B cell (primary cell): ENCODE data around the gene ITPR1. TPM values are rescaled to one million over a fixed set of nuclear protein-coding genes. Genes with fewer than 3 reads are reported as not detected.

Experiments
- ATAC-seq: fragments of 200-7000 bp; cut with Tn5 transposase; one replicate; pipeline ENCODE4 v1.10.0; 2021; ENCODE audit warnings: low read depth, mild to moderate bottlenecking, moderate number of reproducible peaks, moderate library complexity
- CTCF ChIA-PET: fragments of 350-600 bp; sonication (Branson Sonifier 250); formaldehyde crosslinking; loops from one replicate; lab custom pipeline; 2021; ENCODE audit warnings: antibody characterized with exemption, inconsistent platforms; lab: Charles Lee
- POLR2A ChIA-PET: fragments of 350-600 bp; sonication (Branson Sonifier 250); formaldehyde crosslinking; loops from one replicate; lab custom pipeline; 2021; ENCODE audit warnings: antibody characterized with exemption; lab: Charles Lee
- DNase-seq: peaks from one replicate; pipeline ENCODE4 v3.0.0; 2013
- H2AFZ ChIP-seq: 2 replicates; pipeline ENCODE4 v1.6.1; 2012; ENCODE audit warnings: mild to moderate bottlenecking, low read depth, low read length; ENCODE audit not compliant: insufficient read depth, poor library complexity, severe bottlenecking
- H3K27ac ChIP-seq, 2 donors: 1 replicate in 1 of 2; 2 replicates in 1 of 2; pipeline ENCODE4 v1.5.1; 2012 to 2013; ENCODE audit warnings: low read length in 2 of 2, mild to moderate bottlenecking in 2 of 2, moderate library complexity in 1 of 2
- H3K27me3 ChIP-seq, 4 experiments: fragments of 200-600 bp in 1 of 4; sonication (generic) in 1 of 4; replicated peaks in 1 of 4; 1 replicate in 2 of 4; 2 replicates in 2 of 4; pipeline versions ENCODE4 v1.6.1 to v1.7.0; 2013 to 2016; ENCODE audit warnings: low read length in 3 of 4, mild to moderate bottlenecking in 2 of 4, mixed read lengths in 1 of 4, moderate library complexity in 1 of 4; ENCODE audit not compliant: insufficient read depth in 4 of 4, control insufficient read depth in 3 of 4; ENCODE audit errors: control extremely low read depth in 1 of 4
- H3K36me3 ChIP-seq, 2 experiments: replicated peaks in 1 of 2; 1 replicate in 1 of 2; 2 replicates in 1 of 2; pipeline versions ENCODE4 v1.6.1 to v1.7.1; 2013; ENCODE audit warnings: low read length in 1 of 2; ENCODE audit not compliant: insufficient read depth in 2 of 2, control insufficient read depth in 1 of 2; ENCODE audit errors: control extremely low read depth in 1 of 2, extremely low read depth in 1 of 2
- H3K4me1 ChIP-seq, 2 donors: fragments of 200-600 bp in 1 of 2; sonication (generic) in 1 of 2; 1 replicate in 1 of 2; 2 replicates in 1 of 2; pipeline versions ENCODE4 v1.5.1 to v1.6.1; 2013 to 2017; ENCODE audit warnings: low read length in 2 of 2; ENCODE audit not compliant: control insufficient read depth in 2 of 2, insufficient read depth in 2 of 2
- H3K4me2 ChIP-seq: replicated peaks from 2 replicates; pipeline ENCODE3; 2012; ENCODE audit warnings: mild to moderate bottlenecking, low read depth, low read length; ENCODE audit not compliant: poor library complexity, severe bottlenecking
- H3K4me3 ChIP-seq, 5 experiments: fragments of 200-600 bp in 1 of 5; sonication (generic) in 1 of 5; 1 replicate in 3 of 5; 2 replicates in 2 of 5; pipeline versions ENCODE4 v1.5.1 to v1.7.0; 2011 to 2016; ENCODE audit warnings: low read length in 4 of 5, mild to moderate bottlenecking in 4 of 5, low read depth in 2 of 5, control low read depth in 1 of 5, moderate library complexity in 1 of 5; ENCODE audit not compliant: insufficient read depth in 1 of 5; ENCODE audit errors: control extremely low read depth in 1 of 5, extremely low read depth in 1 of 5
- H3K79me2 ChIP-seq: fragments of 200-600 bp; sonication (generic); one replicate; pipeline ENCODE4 v1.6.0; 2016; ENCODE audit warnings: low read length; ENCODE audit not compliant: control insufficient read depth, insufficient read depth
- H3K9ac ChIP-seq: fragments of 200-600 bp; sonication (generic); 2 replicates; pipeline ENCODE4 v1.6.1; 2017; ENCODE audit warnings: mild to moderate bottlenecking, low read length, moderate library complexity
- H3K9me3 ChIP-seq, 3 donors: one replicate each; pipeline versions ENCODE4 v1.6.1 to v1.7.1; 2013; ENCODE audit warnings: low read length in 2 of 3; ENCODE audit not compliant: control insufficient read depth in 2 of 3, insufficient read depth in 1 of 3; ENCODE audit errors: control extremely low read depth in 1 of 3
- H4K20me1 ChIP-seq: 2 replicates; pipeline ENCODE4 v1.6.0; 2012; ENCODE audit warnings: mild to moderate bottlenecking, low read length; ENCODE audit not compliant: insufficient read depth, control insufficient read depth, poor library complexity, severe bottlenecking
- H3K27ac Mint-ChIP-seq: one replicate; pipeline ENCODE4 v1.8.0; 2021; ENCODE audit warnings: mixed read lengths
- H3K27me3 Mint-ChIP-seq: one replicate; pipeline ENCODE4 v1.8.0; 2021; ENCODE audit warnings: mixed read lengths
- H3K4me1 Mint-ChIP-seq: one replicate; pipeline ENCODE4 v1.8.0; 2021; ENCODE audit warnings: mixed read lengths
- H3K4me3 Mint-ChIP-seq: one replicate; pipeline ENCODE4 v1.8.0; 2021; ENCODE audit warnings: mixed read lengths
- H3K9me3 Mint-ChIP-seq: one replicate; pipeline ENCODE4 v1.8.0; 2022; ENCODE audit warnings: mixed read lengths; ENCODE audit not compliant: insufficient read depth
- EZH2 ChIP-seq: IDR thresholded peaks from 2 replicates; pipeline ENCODE4 v1.6.1; 2012; ENCODE audit warnings: borderline replicate concordance, low read depth, mild to moderate bottlenecking, moderate library complexity, low read length; ENCODE audit not compliant: insufficient read depth, poor library complexity, severe bottlenecking
- WGBS: methylation state at CpG from one replicate; pipeline ENCODE4 v1.1.5; 2013; ENCODE audit warnings: missing lambda C conversion rate; ENCODE audit not compliant: insufficient coverage; 5-methylcytosine and 5-hydroxymethylcytosine counted together
- intact Hi-C: fragments of 100-400 bp; cut with micrococcal nuclease; formaldehyde crosslinking; loops from one replicate; pipeline ENCODE4 v1.10.0; 2022
- polyA plus RNA-seq: library from polyadenylated mRNA; depleted of rRNA; stranded (reverse); fragments of >200 nt; gene quantifications from 2 replicates; pipeline ENCODE4 v1.2.3, GENCODE V29; 2012
- total RNA-seq, 2 donors: library from RNA; stranded (reverse); fragments of 120-200 nt in 1 of 2; gene quantifications; 1 replicate in 1 of 2; 2 replicates in 1 of 2; pipeline versions ENCODE4 v1.2.3 to v1.2.4, GENCODE V29; 2013 to 2022
- TF ChIP-seq, protein P1 (sequence below): fragments of 200-600 bp; IDR thresholded peaks from one replicate; pipeline ENCODE4 v1.8.0; 2022; ENCODE audit warnings: antibody characterized with exemption, mild to moderate bottlenecking

Gene ITPR1
- total and polyA plus RNA-seq, 2 donors (not counting 1 experiment from before 2014, with no cell fraction given): 64.0 to 332 TPM

DNA sequence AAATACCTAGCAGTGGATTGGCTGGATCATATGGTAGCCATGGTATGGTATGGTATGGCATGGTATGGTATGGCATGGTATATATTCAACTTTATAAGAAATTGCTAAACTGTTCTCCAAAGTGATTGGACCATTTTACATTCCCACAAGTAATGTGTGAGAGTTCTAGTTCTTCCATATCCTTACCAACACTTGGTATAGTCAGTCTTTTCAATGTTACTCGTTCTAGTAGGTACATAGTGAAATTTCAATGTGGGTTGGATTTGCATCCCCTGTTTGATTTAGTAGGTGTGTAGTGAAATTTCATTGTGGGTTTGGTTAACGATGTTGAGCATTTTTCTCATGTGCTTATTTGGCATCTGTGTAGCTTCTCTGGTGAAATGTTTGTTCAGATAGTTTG lies 154.3 kb downstream of the ITPR1 start:
- no peak overlapping the region for H3K4me3 ChIP-seq
- intact Hi-C loops: no loop called here
- peaks cover 12% of the 10 kb centered on the region for H3K79me2 ChIP-seq
- DNase-seq: no peak
- CTCF ChIA-PET: interaction anchor here (2.5 kb wide), 1 partner anchor 15 kb away, joined by 9 read pairs; no protein-coding TSS in a partner anchor
- peaks cover 18 to 94% of the 10 kb centered on the region in 2 experiments for H3K36me3 ChIP-seq
- H3K9me3 ChIP-seq: peaks cover 0 to 1% (median 0%) of the 10 kb centered on the region in 3 donors
- POLR2A ChIA-PET: no interaction called here
- H3K4me3 Mint-ChIP-seq: no peak overlapping the region
- no peak overlapping the region for H3K4me2 ChIP-seq
- peak overlapping the region; percentile 26 for H3K27ac Mint-ChIP-seq
- no peak for ATAC-seq
- H2AFZ ChIP-seq: no peak overlapping the region
- H3K4me1 Mint-ChIP-seq: no peaks in the 10 kb centered on the region
- no peaks in the 10 kb centered on the region for H3K9me3 Mint-ChIP-seq
- H3K9ac ChIP-seq: no peak overlapping the region
- TF ChIP-seq, protein P1, sequence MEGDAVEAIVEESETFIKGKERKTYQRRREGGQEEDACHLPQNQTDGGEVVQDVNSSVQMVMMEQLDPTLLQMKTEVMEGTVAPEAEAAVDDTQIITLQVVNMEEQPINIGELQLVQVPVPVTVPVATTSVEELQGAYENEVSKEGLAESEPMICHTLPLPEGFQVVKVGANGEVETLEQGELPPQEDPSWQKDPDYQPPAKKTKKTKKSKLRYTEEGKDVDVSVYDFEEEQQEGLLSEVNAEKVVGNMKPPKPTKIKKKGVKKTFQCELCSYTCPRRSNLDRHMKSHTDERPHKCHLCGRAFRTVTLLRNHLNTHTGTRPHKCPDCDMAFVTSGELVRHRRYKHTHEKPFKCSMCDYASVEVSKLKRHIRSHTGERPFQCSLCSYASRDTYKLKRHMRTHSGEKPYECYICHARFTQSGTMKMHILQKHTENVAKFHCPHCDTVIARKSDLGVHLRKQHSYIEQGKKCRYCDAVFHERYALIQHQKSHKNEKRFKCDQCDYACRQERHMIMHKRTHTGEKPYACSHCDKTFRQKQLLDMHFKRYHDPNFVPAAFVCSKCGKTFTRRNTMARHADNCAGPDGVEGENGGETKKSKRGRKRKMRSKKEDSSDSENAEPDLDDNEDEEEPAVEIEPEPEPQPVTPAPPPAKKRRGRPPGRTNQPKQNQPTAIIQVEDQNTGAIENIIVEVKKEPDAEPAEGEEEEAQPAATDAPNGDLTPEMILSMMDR: no peak
- TF ChIP-seq EZH2: no peak
- H3K27me3 ChIP-seq: no peaks in the 10 kb centered on the region
- peaks cover 26% of the 10 kb centered on the region for H4K20me1 ChIP-seq
- H3K27me3 Mint-ChIP-seq: no peaks in the 10 kb centered on the region
- WGBS: 100% methylated on average over 1 of the region's 2 CpGs
- H3K4me1 ChIP-seq: no peaks in the 10 kb centered on the region
- no peak overlapping the region for H3K27ac ChIP-seq

DNA sequence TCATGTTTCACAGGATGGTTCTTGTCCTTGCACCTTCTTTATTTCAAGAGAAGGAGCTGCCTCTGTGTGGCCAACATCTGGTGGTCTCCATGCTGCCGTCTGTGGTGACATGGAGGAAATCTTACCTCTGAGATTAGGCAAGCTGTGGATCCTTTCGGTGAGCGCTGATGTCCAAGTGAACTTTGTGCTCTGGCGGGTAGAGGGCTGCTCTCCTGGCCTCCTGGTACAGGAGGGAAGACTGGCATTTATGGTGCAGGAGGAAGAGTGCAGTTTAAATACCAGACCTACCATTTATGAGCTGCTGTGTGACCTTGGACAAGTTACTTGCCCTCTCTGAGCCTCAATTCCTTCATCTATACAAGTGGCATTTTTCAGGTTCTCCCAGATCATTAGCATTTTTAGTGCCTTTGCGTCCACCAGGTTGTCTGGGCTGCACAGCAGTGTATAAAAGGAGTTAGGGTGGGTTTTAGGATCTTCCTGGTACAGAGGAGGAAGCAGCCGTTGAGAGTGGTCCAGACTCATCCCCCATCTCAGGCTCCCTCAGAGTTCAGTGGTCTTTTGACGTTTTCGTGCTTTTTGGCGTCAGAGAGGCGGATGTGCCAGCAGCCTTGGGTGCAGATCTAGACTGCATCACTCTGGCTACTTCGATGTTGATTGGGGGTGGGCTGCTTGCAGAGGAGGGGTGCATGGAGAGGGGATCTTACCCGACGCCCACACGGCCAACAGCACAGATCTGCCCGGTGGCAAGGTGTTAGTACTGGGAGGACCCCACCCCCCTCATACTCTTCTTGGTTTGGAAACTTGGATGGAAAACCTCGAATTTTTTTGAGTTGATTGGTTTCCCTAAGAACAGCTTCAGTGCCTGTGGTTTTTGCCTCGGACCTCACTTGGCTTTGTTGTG lies 162.2 kb downstream of the ITPR1 start:
- Mint-ChIP-seq H3K27me3 (no peaks in the 10 kb centered on the region), H3K27ac (no peak overlapping the region), H3K4me3 (no peak overlapping the region), H3K9me3 (no peaks in the 10 kb centered on the region), H3K4me1 (no peaks in the 10 kb centered on the region)
- Histone ChIP-seq H3K4me2 (no peak overlapping the region), H3K27ac (no peak overlapping the region), H3K79me2 (peaks cover 10% of the 10 kb centered on the region), H4K20me1 (peaks cover 52% of the 10 kb centered on the region), H3K4me3 (no peak overlapping the region), H3K9me3 (no peaks in the 10 kb centered on the region), H3K4me1 (no peaks in the 10 kb centered on the region), H3K36me3 (peaks cover 9 to 87% of the 10 kb centered on the region in 2 experiments), H3K27me3 (no peaks in the 10 kb centered on the region), H3K9ac (no peak overlapping the region), H2AFZ (no peak overlapping the region)
- 79% methylated on average over 8 of the region's 17 CpGs for WGBS
- POLR2A ChIA-PET: no interaction called here
- CTCF ChIA-PET: interaction anchor here (1.5 to 2.4 kb wide), 2 partner anchors 56 to 305 kb away, joined by 3 to 9 read pairs; no protein-coding TSS in a partner anchor
- ATAC-seq (no peak), DNase-seq (no peak)
- intact Hi-C loops: no loop called here
- no peak for TF ChIP-seq EZH2
- TF ChIP-seq, protein P1: no peak
